DND-41 (cell line): ENCODE data around the gene CIP2A.

ENCODE experiments used
- ATAC-seq: fragments of 200-7000 bp; cut with Tn5 transposase; 3 replicates; pipeline ENCODE4 v1.9.1; 2021; ENCODE audit warnings: low read depth; ENCODE audit not compliant: insufficient read depth
- DNase-seq: peaks from one replicate; pipeline ENCODE4 v3.0.0-alpha.2; 2020
- H2AFZ ChIP-seq: 2 replicates; pipeline ENCODE4 v1.6.0; 2012; ENCODE audit warnings: low read depth, low read length
- H3K27ac ChIP-seq: 2 replicates; pipeline ENCODE4 v1.5.1; 2012; ENCODE audit warnings: low read length, inconsistent platforms
- H3K27me3 ChIP-seq: fragments of 200-600 bp; sonication (generic); 2 replicates; pipeline ENCODE4 v1.6.0; 2012; ENCODE audit warnings: low read length, mild to moderate bottlenecking, inconsistent platforms; ENCODE audit not compliant: insufficient read depth, poor library complexity
- H3K36me3 ChIP-seq: 2 replicates; pipeline ENCODE4 v1.5.1; 2012; ENCODE audit warnings: low read length, inconsistent platforms; ENCODE audit not compliant: insufficient read depth
- H3K4me1 ChIP-seq: 2 replicates; pipeline ENCODE4 v1.5.1; 2012; ENCODE audit warnings: mild to moderate bottlenecking, low read length; ENCODE audit not compliant: insufficient read depth
- H3K4me2 ChIP-seq: 2 replicates; pipeline ENCODE4 v1.6.0; 2012; ENCODE audit warnings: mild to moderate bottlenecking, moderate library complexity, low read length, inconsistent platforms; ENCODE audit not compliant: insufficient read depth
- H3K4me3 ChIP-seq, 2 experiments: fragments of 200-600 bp in 1 of 2; shearing (Covaris generic) in 1 of 2; 2 replicates each; pipeline ENCODE4 v1.5.1; 2012 to 2016; ENCODE audit warnings: inconsistent platforms in 2 of 2, low read length in 2 of 2, mild to moderate bottlenecking in 2 of 2, low read depth in 1 of 2, moderate library complexity in 1 of 2
- H3K79me2 ChIP-seq: 2 replicates; pipeline ENCODE4 v1.6.0; 2012; ENCODE audit warnings: low read length, inconsistent platforms; ENCODE audit not compliant: insufficient read depth
- H3K9ac ChIP-seq: 2 replicates; pipeline ENCODE4 v1.6.0; 2012; ENCODE audit warnings: low read depth, mild to moderate bottlenecking, inconsistent platforms, low read length, moderate library complexity
- H3K9me3 ChIP-seq: 2 replicates; pipeline ENCODE4 v1.5.1; 2012; ENCODE audit warnings: low read length, moderate library complexity, mild to moderate bottlenecking, inconsistent platforms; ENCODE audit not compliant: insufficient read depth, severe bottlenecking
- H4K20me1 ChIP-seq: 2 replicates; pipeline ENCODE4 v1.6.0; 2012; ENCODE audit warnings: low read length; ENCODE audit not compliant: insufficient read depth
- CTCF ChIP-seq: IDR thresholded peaks from 2 replicates; pipeline ENCODE4 v1.5.1; 2012; ENCODE audit warnings: borderline replicate concordance, low read length, moderate library complexity, mild to moderate bottlenecking; ENCODE audit not compliant: poor library complexity, severe bottlenecking; ENCODE audit errors: extremely low read depth
- EZH2 ChIP-seq: IDR thresholded peaks from 3 replicates; pipeline ENCODE4 v1.6.1; 2012; ENCODE audit warnings: borderline replicate concordance, low read depth, mild to moderate bottlenecking, moderate library complexity, low read length, inconsistent platforms; ENCODE audit not compliant: severe bottlenecking

CIP2A gene

GRCh38 chr3:108605491-108605890 is 16.3 kb upstream of the CIP2A start:
- no peak overlapping the region for H2AFZ ChIP-seq
- no peak overlapping the region for H3K4me2 ChIP-seq
- H3K79me2 ChIP-seq = no peaks in the 10 kb centered on the region
- H3K36me3 ChIP-seq = no peaks in the 10 kb centered on the region
- no peaks in the 10 kb centered on the region for H3K27me3 ChIP-seq
- H3K27ac ChIP-seq = no peak overlapping the region
- no peaks in the 10 kb centered on the region for H4K20me1 ChIP-seq
- no peak overlapping the region for H3K4me3 ChIP-seq
- TF ChIP-seq EZH2 = no peak
- TF ChIP-seq CTCF = no peak
- DNase-seq (no peak), ATAC-seq (no peak)
- H3K4me1 ChIP-seq = peaks cover 25% of the 10 kb centered on the region
- no peaks in the 10 kb centered on the region for H3K9me3 ChIP-seq
- no peak overlapping the region for H3K9ac ChIP-seq

- DNase-seq (no peak), ATAC-seq (no peak)
- peaks cover 25% of the 10 kb centered on the region for H3K4me1 ChIP-seq
- no peak overlapping the region for H2AFZ ChIP-seq
- H3K4me3 ChIP-seq = no peak overlapping the region
- H4K20me1 ChIP-seq = no peaks in the 10 kb centered on the region
- H3K36me3 ChIP-seq = no peaks in the 10 kb centered on the region
- no peak for TF ChIP-seq EZH2
- no peak for TF ChIP-seq CTCF
- no peak overlapping the region for H3K27ac ChIP-seq
- H3K27me3 ChIP-seq = no peaks in the 10 kb centered on the region
- no peak overlapping the region for H3K4me2 ChIP-seq
- H3K9ac ChIP-seq = no peak overlapping the region
- H3K79me2 ChIP-seq = no peaks in the 10 kb centered on the region
- H3K9me3 ChIP-seq = no peaks in the 10 kb centered on the region
These were observed 15.8 kb upstream of the CIP2A start for GRCh38 chr3:108605028-108605427.

GRCh38 chr3:108603691-108604090 is 14.5 kb upstream of the CIP2A start:
- Histone ChIP-seq H3K4me1 (peaks cover 25% of the 10 kb centered on the region), H3K27me3 (no peaks in the 10 kb centered on the region), H3K79me2 (no peaks in the 10 kb centered on the region), H3K4me2 (peak overlapping the region; percentile 17; the same call in 1 of the 2 replicates), H3K27ac (peak overlapping the region; percentile 59), H3K9me3 (no peaks in the 10 kb centered on the region), H2AFZ (0 out of 2 replicates have a peak overlapping the region, but pooled peaks have one; percentile 6), H3K4me3 (no peak overlapping the region), H4K20me1 (no peaks in the 10 kb centered on the region), H3K9ac (peak overlapping the region; percentile 22; the same call in 1 of the 2 replicates), H3K36me3 (no peaks in the 10 kb centered on the region)
- peak; percentile 40 for DNase-seq
- ATAC-seq = peak; percentile 96
- TF ChIP-seq EZH2 = no peak
- TF ChIP-seq CTCF = no peak

GRCh38 chr3:108602935-108603294 is 13.7 kb upstream of the CIP2A start:
- Histone ChIP-seq H3K4me1 (peaks cover 25% of the 10 kb centered on the region), H3K9ac (no peak overlapping the region), H3K9me3 (no peaks in the 10 kb centered on the region), H4K20me1 (no peaks in the 10 kb centered on the region), H3K36me3 (no peaks in the 10 kb centered on the region), H3K27me3 (no peaks in the 10 kb centered on the region), H3K79me2 (no peaks in the 10 kb centered on the region), H3K27ac (peak overlapping the region; percentile 52; the same call in 1 of the 2 replicates), H3K4me2 (no peak overlapping the region), H2AFZ (peak overlapping the region; percentile 28; the same call in 1 of the 2 replicates), H3K4me3 (no peak overlapping the region)
- ATAC-seq = no peak
- TF ChIP-seq CTCF = no peak
- TF ChIP-seq EZH2 = no peak
- no peak for DNase-seq
